Ishikawa (cell line): ENCODE data around the gene ALPL.

Source experiments
- CREB1 ChIP-seq: IDR thresholded peaks from 2 replicates; pipeline ENCODE4 v1.6.1; 2012; ENCODE audit warnings: low read depth
- EGR1 ChIP-seq: IDR thresholded peaks from 2 replicates; pipeline ENCODE4 v1.6.1; 2012
- EP300 ChIP-seq: IDR thresholded peaks from 2 replicates; pipeline ENCODE4 v1.6.1; 2012; ENCODE audit warnings: borderline replicate concordance
- FOXM1 ChIP-seq: IDR thresholded peaks from 2 replicates; pipeline ENCODE4 v1.6.1; 2012; ENCODE audit warnings: low read depth, borderline replicate concordance
- MAX ChIP-seq: IDR thresholded peaks from 2 replicates; pipeline ENCODE4 v1.6.1; 2012
- NFIC ChIP-seq: IDR thresholded peaks from 2 replicates; pipeline ENCODE4 v1.6.1; 2012
- RAD21 ChIP-seq: IDR thresholded peaks from 2 replicates; pipeline ENCODE4 v1.6.1; 2012; ENCODE audit warnings: low read depth
- REST ChIP-seq: IDR thresholded peaks from 2 replicates; pipeline ENCODE4 v1.6.1; 2012; ENCODE audit warnings: low read depth, mild to moderate bottlenecking
- TCF12 ChIP-seq: IDR thresholded peaks from 2 replicates; pipeline ENCODE4 v1.6.1; 2012; ENCODE audit warnings: low read depth
- TEAD4 ChIP-seq: IDR thresholded peaks from 2 replicates; pipeline ENCODE4 v1.6.1; 2012
- USF1 ChIP-seq: IDR thresholded peaks from 2 replicates; pipeline ENCODE4 v1.6.1; 2012
- YY1 ChIP-seq: IDR thresholded peaks from 2 replicates; pipeline ENCODE4 v1.6.1; 2012; ENCODE audit warnings: low read depth
- ZBTB7A ChIP-seq: IDR thresholded peaks from 2 replicates; pipeline ENCODE4 v1.6.1; 2012; ENCODE audit warnings: low read depth

GRCh38 chr1:21594935-21595897 lies 86.0 kb downstream of the ALPL start:
- no peak for TF ChIP-seq TCF12
- no peak for TF ChIP-seq EP300
- TF ChIP-seq RAD21 = peak; percentile 72
- TF ChIP-seq USF1 = no peak
- TF ChIP-seq ZBTB7A = no peak
- no peak for TF ChIP-seq EGR1
- TF ChIP-seq TEAD4 = no peak
- TF ChIP-seq YY1 = no peak
- TF ChIP-seq CREB1 = no peak
- no peak for TF ChIP-seq NFIC
- TF ChIP-seq FOXM1 = no peak
- TF ChIP-seq MAX = no peak
- TF ChIP-seq REST = no peak
